GM12878 (cell line): ENCODE results near the gene BRME1. TPM values are rescaled to one million over a fixed set of nuclear protein-coding genes. Genes with fewer than 3 reads are reported as not detected.

Experiments used
- ASH2L ChIP-seq: fragments of 300-600, 200-600 bp; sonication (generic); IDR thresholded peaks from 2 replicates; pipeline ENCODE4 v1.6.1; 2017; ENCODE audit warnings: low read depth, mild to moderate bottlenecking, borderline replicate concordance
- ATF3 ChIP-seq: IDR thresholded peaks from 2 replicates; pipeline ENCODE4 v1.6.1; 2011; ENCODE audit warnings: low read depth, mild to moderate bottlenecking, low read length, moderate library complexity, borderline replicate concordance; ENCODE audit errors: extremely low read depth
- BCL3 ChIP-seq: IDR thresholded peaks from 2 replicates; pipeline ENCODE4 v1.6.1; 2011; ENCODE audit warnings: borderline replicate concordance, low read depth, mild to moderate bottlenecking, moderate library complexity, low read length; ENCODE audit not compliant: insufficient read depth, poor library complexity, severe bottlenecking
- BMI1 ChIP-seq: fragments of 450-650 bp; IDR thresholded peaks from 2 replicates; pipeline ENCODE4 v1.6.1; 2016; ENCODE audit warnings: mild to moderate bottlenecking, moderate library complexity, borderline replicate concordance
- DPF2 ChIP-seq: fragments of 450-650 bp; IDR thresholded peaks from 2 replicates; pipeline ENCODE4 v1.6.1; 2017; ENCODE audit warnings: mild to moderate bottlenecking
- EP300 ChIP-seq, 2 experiments: fragments of 150-350 bp in 1 of 2; IDR thresholded peaks; 2 replicates each; pipeline ENCODE4 v1.6.1; 2011 to 2012; ENCODE audit warnings: low read depth in 2 of 2, low read length in 2 of 2, borderline replicate concordance in 1 of 2, improper control_type of control experiment in 1 of 2, inconsistent platforms in 1 of 2; ENCODE audit not compliant: control insufficient read depth in 1 of 2
- ESRRA ChIP-seq: IDR thresholded peaks from 2 replicates; pipeline ENCODE4 v1.6.1; 2012; ENCODE audit warnings: mild to moderate bottlenecking, low read length, improper control_type of control experiment
- JUNB ChIP-seq: IDR thresholded peaks from 2 replicates; pipeline ENCODE4 v1.6.1; 2016; ENCODE audit warnings: antibody characterized with exemption, mild to moderate bottlenecking
- MEF2A ChIP-seq: IDR thresholded peaks from 2 replicates; pipeline ENCODE4 v1.6.1; 2011; ENCODE audit warnings: low read depth, mild to moderate bottlenecking, low read length, moderate library complexity; ENCODE audit not compliant: insufficient read depth
- MXI1 ChIP-seq: fragments of 150-350 bp; IDR thresholded peaks from 2 replicates; pipeline ENCODE4 v1.6.1; 2011; ENCODE audit warnings: low read depth, mild to moderate bottlenecking, inconsistent platforms, low read length, improper control_type of control experiment
- NFIC ChIP-seq: IDR thresholded peaks from 2 replicates; pipeline ENCODE4 v1.6.1; 2012; ENCODE audit warnings: low read depth, mild to moderate bottlenecking, inconsistent platforms, low read length, moderate library complexity
- PKNOX1 ChIP-seq: fragments of 450-650 bp; IDR thresholded peaks from 2 replicates; pipeline ENCODE4 v1.6.1; 2016; ENCODE audit warnings: mild to moderate bottlenecking
- RAD51 ChIP-seq: fragments of 450-650 bp; IDR thresholded peaks from 2 replicates; pipeline ENCODE4 v1.6.1; 2016; ENCODE audit warnings: moderate library complexity, mild to moderate bottlenecking, inconsistent platforms
- RELB ChIP-seq: fragments of 450-650 bp; IDR thresholded peaks from 2 replicates; pipeline ENCODE4 v1.6.1; 2017; ENCODE audit warnings: low read depth, mild to moderate bottlenecking, moderate library complexity
- RFX5 ChIP-seq: IDR thresholded peaks from 2 replicates; pipeline ENCODE4 v1.6.1; 2011; ENCODE audit warnings: low read depth, low read length, improper control_type of control experiment
- SKIL ChIP-seq: fragments of 450-650 bp; IDR thresholded peaks from 2 replicates; pipeline ENCODE4 v1.6.1; 2017; ENCODE audit warnings: mild to moderate bottlenecking, low read depth, inconsistent platforms; ENCODE audit not compliant: poor library complexity, severe bottlenecking
- SMAD5 ChIP-seq: IDR thresholded peaks from 2 replicates; pipeline ENCODE4 v1.6.1; 2016; ENCODE audit warnings: antibody characterized with exemption, low read depth
- SMARCA5 ChIP-seq: fragments of 450-650 bp; IDR thresholded peaks from 2 replicates; pipeline ENCODE4 v1.6.1; 2017; ENCODE audit warnings: mild to moderate bottlenecking
- TBL1XR1 ChIP-seq: IDR thresholded peaks from 2 replicates; pipeline ENCODE4 v1.6.1; 2012; ENCODE audit warnings: low read depth, low read length, improper control_type of control experiment
- TCF12 ChIP-seq: IDR thresholded peaks from 2 replicates; pipeline ENCODE4 v1.6.1; 2011; ENCODE audit warnings: low read depth, mild to moderate bottlenecking, low read length
- USF1 ChIP-seq: IDR thresholded peaks from 2 replicates; pipeline ENCODE4 v1.6.1; 2011; ENCODE audit warnings: borderline replicate concordance, low read depth, mild to moderate bottlenecking, moderate library complexity, mixed read lengths, low read length; ENCODE audit not compliant: insufficient read depth; ENCODE audit errors: extremely low read length
- polyA plus RNA-seq, 11 experiments: library from polyadenylated mRNA; depleted of rRNA in 4 of 11; unstranded in 6 of 11; stranded (reverse) in 5 of 11; fragments of >200 nt; fragmentation: Nextera tagmentation in 4 of 11; fragmentation: Illumina TruSeq in 1 of 11; extraction: Ambion mirVana in 4 of 11; extraction: Trizol in 1 of 11; gene quantifications; 1 replicate in 1 of 11; 2 replicates in 10 of 11; pipeline versions ENCODE4 v1.2.1 to v1.2.3, GENCODE V29; 2011 to 2016; ENCODE audit warnings: inconsistent platforms in 2 of 11, missing spikeins in 2 of 11, low read depth in 1 of 11
- total RNA-seq, 4 experiments: library from RNA; depleted of rRNA in 3 of 4; stranded (reverse); fragments of >200 nt in 3 of 4; fragmentation: Illumina TruSeq in 1 of 4; extraction: Trizol in 1 of 4; gene quantifications; 2 replicates each; pipeline versions ENCODE4 v1.2.1 to v1.2.3, GENCODE V29; 2013 to 2021

The BRME1 gene
- total and polyA plus RNA-seq, 10 of the 15 experiments (the other 5 are each of a cell fraction or from before 2014, with no cell fraction given): 0.07 to 2.2 (median 1.1) TPM; not detected in 1

GRCh38 chr19:13846557-13847406, 59.1 kb downstream of the BRME1 start (continued):
- 0 out of 2 replicates have a peak, but pooled peaks have one; percentile 18 for TF ChIP-seq TBL1XR1
- peak; percentile 75 for TF ChIP-seq SKIL
- TF ChIP-seq TCF12: peak; percentile 73; the same call in 1 of the 2 replicates
- TF ChIP-seq RFX5: peak; percentile 49; the same call in 1 of the 2 replicates
- peak; percentile 97 for TF ChIP-seq DPF2
- no peak for TF ChIP-seq ASH2L
- no peak for TF ChIP-seq MEF2A
- peak; percentile 79 for TF ChIP-seq SMARCA5
- TF ChIP-seq PKNOX1: peak; percentile 97
- peak; percentile 97 for TF ChIP-seq MXI1
- peak; percentile 75 for TF ChIP-seq JUNB
- no peak for TF ChIP-seq ATF3
- peak; percentile 58; the same call in 1 of the 2 replicates for TF ChIP-seq NFIC
- TF ChIP-seq SMAD5: no peak; the same call in 1 of the 2 replicates
- no peak; the same call in 1 of the 2 replicates for TF ChIP-seq ESRRA
- peak; percentile 68; the same call in 1 of the 2 replicates for TF ChIP-seq RELB
- TF ChIP-seq BMI1: peak; percentile 98
- no peak for TF ChIP-seq RAD51
- TF ChIP-seq EP300 (IDR thresholded peaks at IDR 0.05; ENCODE audit: borderline replicate concordance in 1 of 2, control insufficient read depth in 1 of 2, low read depth in 2 of 2, low read length in 2 of 2): peak; percentile 86 to 94
- no peak for TF ChIP-seq USF1
- TF ChIP-seq BCL3: peak; percentile 20
